ENCODE measurements around the gene MIB2.

Gene MIB2

GRCh38 chr1:1614204-1614953 lies 921 bp upstream of the MIB2 start:
- DNase-seq, result no peak

DNA sequence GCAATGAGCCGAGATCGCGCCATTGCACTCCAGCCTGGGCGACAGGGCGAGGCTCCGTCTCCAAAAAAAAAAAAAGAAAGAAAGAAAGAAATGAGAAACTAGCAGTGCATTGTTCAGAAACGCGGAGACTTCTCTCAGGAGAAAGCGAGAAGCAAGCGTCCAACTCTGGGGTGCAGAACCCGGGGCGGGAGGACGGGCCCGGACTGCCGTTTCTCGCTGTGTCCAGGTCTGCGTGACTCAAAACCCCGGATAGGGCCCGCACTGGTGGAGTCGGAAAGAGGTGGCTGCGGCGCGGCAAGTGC lies 395 bp upstream of the MIB2 start:
- peak; percentile 84 for DNase-seq

DNA sequence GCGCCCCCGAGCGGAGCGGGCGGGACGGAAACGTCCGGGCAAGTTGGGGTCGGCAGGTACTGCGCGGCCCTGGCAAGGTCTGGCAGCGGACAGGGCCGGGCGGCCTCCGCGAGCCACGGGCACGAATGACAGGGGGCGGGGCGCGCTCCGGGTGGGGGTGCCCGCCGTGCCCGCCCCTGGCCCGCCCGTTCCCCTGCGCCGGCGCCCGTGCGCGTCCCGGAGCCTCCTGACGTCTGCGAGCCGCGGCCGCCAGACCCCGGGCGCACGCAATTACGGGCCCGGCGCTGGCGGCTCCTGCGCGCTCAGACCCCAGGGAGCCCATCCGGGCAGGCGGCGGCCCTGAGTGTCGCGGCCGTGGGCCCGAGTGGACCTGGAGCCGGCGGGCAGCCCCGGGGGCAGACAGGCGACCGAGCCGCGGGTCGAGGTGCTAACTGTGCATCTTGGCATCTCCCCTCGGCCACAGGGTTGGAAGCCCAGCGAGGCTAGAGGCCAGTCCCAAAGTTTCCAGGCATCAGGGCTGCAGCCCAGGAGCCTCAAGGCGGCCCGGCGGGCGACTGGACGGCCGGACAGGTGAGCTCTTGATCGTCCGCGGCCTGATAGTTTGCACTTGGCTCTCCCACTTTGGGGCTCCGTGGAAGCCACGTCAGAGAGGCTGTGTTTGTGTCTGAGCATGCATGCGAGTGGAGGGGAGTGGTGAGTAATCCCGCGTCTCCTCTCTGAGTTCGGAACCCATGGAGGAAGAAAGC lies 918 bp downstream of the MIB2 start:
- peak; percentile 60 for DNase-seq

DNA sequence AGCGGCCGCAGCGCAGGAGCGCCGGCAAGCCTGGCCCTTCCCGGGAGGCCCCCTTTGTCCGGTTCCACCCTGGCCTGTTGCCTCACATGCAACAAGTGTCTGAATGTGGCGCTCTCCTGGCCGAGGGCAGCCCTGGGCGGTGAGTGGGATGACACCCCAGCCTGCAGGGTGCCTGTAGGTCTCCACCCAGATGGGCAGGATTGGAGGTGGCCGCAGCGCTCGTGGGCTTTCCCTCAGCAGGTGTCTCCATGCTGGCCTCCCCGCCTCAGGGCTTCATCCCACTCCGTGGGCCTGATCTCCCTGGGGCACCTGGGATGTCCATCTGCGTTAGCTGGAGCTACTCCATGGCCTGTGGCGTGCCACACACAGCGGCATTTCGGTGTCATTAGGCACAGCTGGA lies 1.5 kb downstream of the MIB2 start:
- DNase-seq, result no peak

- no peak for DNase-seq
These were observed 2.2 kb downstream of the MIB2 start for GRCh38 chr1:1617516-1617915.

- no peak for DNase-seq
These were observed 2.6 kb downstream of the MIB2 start for GRCh38 chr1:1617925-1618324.

- no peak for DNase-seq
These were observed 3.2 kb downstream of the MIB2 start for GRCh38 chr1:1618396-1619068.

- no peak for DNase-seq
These were observed 4.6 kb downstream of the MIB2 start for GRCh38 chr1:1619917-1620361.

GRCh38 chr1:1620433-1621139 lies 5.3 kb downstream of the MIB2 start:
- no peak for DNase-seq

DNA sequence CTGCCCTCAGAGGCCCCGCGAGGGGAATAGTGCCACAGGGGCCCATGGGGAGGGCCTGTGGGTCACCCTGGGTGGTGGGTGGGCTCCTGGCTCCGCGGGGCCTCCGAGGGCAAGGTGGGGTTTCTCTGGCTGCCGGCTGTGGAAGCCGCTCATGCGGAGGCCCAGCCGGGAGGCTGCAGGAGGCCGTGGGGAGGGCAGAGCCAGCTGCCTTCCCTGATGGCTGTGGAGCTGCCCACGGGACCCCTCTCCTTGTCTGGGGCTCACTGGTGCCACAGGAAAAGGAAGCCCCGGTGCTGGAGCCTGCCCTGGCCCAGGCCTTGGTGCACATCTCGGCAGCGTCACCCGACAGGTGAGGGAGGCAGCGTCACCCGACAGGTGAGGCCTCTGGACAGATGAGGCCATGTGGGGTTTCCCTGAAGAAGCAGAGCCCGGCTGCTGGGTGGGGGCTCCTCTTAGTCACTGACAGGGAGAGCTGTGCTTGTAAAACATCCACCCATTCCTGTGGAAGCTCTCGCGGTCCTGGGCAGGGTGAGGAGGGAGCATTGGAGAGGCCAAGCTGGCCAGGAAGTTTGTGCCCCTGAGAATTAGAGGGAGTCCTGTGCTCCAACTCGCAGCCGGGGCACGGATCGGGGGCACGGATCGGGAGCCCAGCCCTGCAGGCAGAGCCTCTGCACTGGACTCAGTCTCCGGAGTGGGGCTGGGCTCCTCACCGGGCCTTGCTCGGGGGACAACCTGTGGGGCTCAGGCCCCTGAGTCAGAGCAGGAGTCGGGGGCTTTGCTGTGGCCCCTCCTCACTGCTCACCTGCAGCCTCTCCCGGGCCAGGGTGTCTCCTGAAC lies 6.1 kb downstream of the MIB2 start:
- DNase-seq, result no peak

GRCh38 chr1:1622010-1622787 lies 6.9 kb downstream of the MIB2 start:
- DNase-seq, result no peak

- no peak for DNase-seq
These were observed 7.4 kb downstream of the MIB2 start for GRCh38 chr1:1622788-1623094.

DNA sequence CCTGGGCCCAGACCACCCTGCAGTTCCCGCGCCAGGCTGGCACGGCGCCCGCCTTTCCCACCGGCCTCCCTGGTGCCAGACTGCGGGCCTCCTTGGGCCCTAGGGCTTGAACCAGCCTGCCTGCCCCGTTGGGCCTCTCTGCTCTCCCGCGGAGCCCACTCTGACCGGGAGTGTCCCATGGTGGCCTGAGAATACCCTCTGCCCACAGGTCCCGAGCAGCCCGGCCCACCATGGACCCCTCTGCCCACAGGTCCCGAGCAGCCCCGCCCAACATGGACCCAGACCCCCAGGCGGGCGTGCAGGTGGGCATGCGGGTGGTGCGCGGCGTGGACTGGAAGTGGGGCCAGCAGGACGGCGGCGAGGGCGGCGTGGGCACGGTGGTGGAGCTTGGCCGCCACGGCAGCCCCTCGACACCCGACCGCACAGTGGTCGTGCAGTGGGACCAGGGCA lies 7.9 kb downstream of the MIB2 start:
- DNase-seq, result no peak

GRCh38 chr1:1623631-1624442 lies 8.5 kb downstream of the MIB2 start:
- DNase-seq, result no peak

DNA sequence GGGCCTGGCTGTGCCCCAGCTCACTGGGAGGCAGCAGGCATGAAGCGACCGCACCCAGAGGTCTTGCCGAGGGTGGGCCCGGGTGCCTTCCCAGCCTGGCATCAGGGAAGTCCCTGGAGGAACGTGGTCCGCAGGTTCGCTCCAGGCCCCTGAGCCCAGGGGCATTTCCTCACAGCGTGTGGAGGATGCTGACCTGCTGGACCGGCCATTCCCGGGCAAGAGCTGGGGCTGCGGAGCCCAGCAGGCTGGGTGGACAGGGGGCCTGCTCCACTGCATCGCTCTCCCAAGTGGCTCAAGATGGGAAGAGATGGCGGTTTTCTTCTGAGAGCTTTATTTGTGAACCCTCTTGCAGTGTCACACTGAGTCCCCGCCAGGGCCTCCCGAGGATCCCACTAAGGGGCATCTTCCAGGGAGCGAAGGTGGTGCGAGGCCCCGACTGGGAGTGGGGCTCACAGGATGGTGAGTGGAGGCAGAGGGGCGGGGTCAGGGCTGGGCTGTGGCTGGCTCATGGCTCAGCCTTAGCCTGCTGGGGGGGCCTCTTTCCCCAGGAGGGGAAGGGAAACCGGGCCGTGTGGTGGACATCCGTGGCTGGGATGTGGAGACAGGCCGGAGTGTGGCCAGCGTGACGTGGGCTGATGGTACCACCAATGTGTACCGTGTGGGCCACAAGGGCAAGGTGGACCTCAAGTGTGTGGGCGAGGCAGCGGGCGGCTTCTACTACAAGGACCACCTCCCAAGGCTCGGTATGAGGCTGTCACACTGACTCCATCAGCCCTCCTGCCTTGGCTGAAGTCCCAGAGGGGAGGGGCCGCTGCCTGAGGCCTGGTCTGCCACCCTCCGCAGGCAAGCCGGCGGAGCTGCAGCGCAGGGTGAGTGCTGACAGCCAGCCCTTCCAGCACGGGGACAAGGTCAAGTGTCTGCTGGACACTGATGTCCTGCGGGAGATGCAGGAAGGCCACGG lies 9.4 kb downstream of the MIB2 start:
- DNase-seq, result no peak

DNA sequence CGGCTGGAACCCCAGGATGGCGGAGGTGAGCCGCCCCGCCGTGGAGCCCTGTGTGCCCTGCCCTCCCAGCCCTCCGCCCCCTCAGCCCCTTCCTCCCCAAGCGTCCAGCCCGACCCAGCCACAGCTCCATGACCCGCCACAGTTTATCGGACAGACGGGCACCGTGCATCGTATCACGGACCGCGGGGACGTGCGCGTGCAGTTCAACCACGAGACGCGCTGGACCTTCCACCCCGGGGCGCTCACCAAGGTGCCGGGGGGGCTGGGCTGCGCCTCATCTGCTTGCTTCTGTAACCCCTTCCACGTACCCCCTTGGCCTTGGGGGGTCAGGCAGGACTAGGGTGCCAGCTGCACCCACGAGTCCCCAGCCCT lies 10.1 kb downstream of the MIB2 start:
- DNase-seq, result no peak

DNA sequence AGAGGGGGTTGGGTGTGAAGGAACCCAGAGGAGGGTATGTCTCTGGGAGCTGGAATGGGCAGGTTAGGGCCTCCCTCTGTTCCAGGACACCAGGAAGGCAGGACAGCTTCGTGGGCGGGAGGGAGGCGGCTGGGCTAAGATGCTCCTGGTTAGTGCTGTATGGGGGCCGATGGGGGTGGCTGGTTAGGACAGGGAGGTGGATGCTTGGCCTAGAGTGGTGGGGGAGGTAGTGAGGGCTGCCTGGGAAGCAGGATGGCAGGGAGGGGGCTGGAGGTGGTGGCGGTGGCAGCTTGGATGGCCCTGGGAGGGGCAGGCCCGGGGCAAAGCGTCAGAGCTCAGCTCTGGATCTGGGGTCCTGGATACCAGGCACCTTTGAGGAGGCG lies 10.5 kb downstream of the MIB2 start:
- DNase-seq, result no peak

GRCh38 chr1:1626207-1627141 lies 11.2 kb downstream of the MIB2 start:
- DNase-seq, result peak; percentile 2
